Posterior vena cava (tissue), 2 donors: ENCODE data around the gene BZW2. TPM values are rescaled to one million over a fixed set of nuclear protein-coding genes. Genes with fewer than 3 reads are reported as not detected.

Source experiments
- DNase-seq: peaks from one replicate; pipeline ENCODE4 v3.0.0-alpha.2; 2020; ENCODE audit warnings: low spot score
- intact Hi-C, 2 donors: fragments of 100-400 bp; cut with DNase I; formaldehyde crosslinking; loops; one replicate each; pipeline versions ENCODE4 v1.14.1 to v1.14.2; 2022 to 2023
- long read RNA-seq, 2 donors: library from polyadenylated mRNA; unstranded; transcript quantifications; one replicate each; pipeline ENCODE4 v2.0.0, GENCODE V29; 2020 to 2021
- total RNA-seq, 2 donors: library from RNA; stranded (reverse); fragmentation: NEBNext Ultra II Directional; extraction: Animal tissue kit (Norgen Biotek cat#: 25700); gene quantifications; one replicate each; pipeline ENCODE4 v1.2.1, GENCODE V29; 2021
- donor health status: DM: yes; HTN: yes; CAD: no.
- donor health status: DM: yes; HTN: yes; CAD: no.

BZW2 gene
- 10 to 100 TPM; 25.1 to 31.3 TPM for total RNA-seq
- long read RNA-seq, donor 1, partial matches to known transcripts, result 1 of 11 reads
- long read RNA-seq, donor 1, other reads (novel, unspliced or antisense), result 1 of 11 reads
- long read RNA-seq, donor 2, transcript BZW2-201 (12 exons, 1,860 nt), result major isoform, 56 of 92 reads
- long read RNA-seq, donor 2, transcript BZW2-207 (12 exons, 1,862 nt), result minor isoform, 24 of 92 reads
- long read RNA-seq, donor 2, partial matches to known transcripts, result 7 of 92 reads
- long read RNA-seq, donor 2, other reads (novel, unspliced or antisense), result 1 of 92 reads

- peak; percentile 98 for DNase-seq
- intact Hi-C loops, result no loop called here
These were observed at the start of gene BZW2, which contains the start of gene ANKMY2 for GRCh38 chr7:16645593-16646471. Gene BZW2, plus strand, starts transcription at chr7:16646181. Its CDS starts 19,263 bp downstream, at chr7:16665444. Gene ANKMY2, minus strand, starts transcription at chr7:16645754. Its CDS starts 181 bp downstream, at chr7:16645573.

GRCh38 chr7:16598015-16598414, 48.0 kb upstream of the BZW2 start:
- no peak for DNase-seq
- intact Hi-C loops, result no loop called here

DNA sequence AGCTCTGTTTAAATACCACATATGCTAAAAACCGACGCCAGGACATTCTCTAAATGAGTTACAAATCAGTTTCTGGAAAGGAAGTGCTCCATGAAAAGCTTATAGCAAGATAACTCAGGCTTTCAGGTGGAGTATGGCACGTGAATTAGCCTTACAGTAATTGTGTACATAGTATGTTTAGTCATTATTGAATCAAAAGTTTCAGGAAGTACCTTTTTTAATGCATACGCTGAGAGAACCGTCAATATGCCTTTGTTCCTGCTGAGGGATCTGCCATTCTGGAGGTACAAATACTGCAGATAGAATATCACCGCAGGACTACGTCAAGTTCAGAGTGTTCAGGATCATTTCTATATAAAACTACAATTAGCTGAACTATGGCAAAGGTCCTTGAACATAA, 46.1 kb upstream of the BZW2 start:
- no peak for DNase-seq
- intact Hi-C loops, result no loop called here

DNA sequence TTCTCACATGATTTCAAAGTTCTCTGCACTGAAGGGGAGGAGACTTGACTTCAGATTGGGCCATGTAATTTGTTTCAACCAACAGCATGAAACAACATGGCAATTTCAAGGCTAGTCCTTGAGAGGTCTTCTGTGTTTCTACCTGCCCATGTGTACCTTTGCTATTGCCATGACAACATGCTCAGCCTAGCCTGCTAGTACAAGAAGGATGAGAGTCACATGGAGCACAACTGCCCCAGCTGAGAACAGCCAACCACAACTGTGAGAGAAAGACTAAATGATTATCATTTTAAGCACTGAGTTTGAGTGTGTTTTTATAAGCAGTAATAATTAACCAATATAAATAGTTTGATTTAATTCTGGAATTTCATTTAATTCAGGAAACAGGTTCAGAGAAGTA, 42.3 kb upstream of the BZW2 start:
- intact Hi-C loops, result no loop called here

DNA sequence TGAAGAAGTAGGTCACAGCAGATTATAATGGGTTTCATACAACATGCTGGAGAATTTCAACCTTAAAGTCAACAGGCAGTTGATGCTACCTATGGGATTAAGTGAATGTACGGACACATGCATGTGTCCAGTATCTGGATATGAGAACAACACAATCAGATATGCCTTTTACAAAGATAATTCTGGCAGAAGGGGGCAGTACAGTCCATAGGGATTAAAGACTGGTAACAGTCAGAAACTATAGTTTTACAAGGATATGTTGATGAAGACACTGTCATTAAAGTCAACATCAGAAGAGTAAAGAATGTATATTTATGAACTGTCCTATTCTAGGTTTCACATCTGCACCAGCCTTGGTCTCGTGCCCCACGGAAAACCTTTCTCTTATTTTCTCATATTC, 41.9 kb upstream of the BZW2 start:
- intact Hi-C loops, result no loop called here
- no peak for DNase-seq

More for the DNA sequence above, 42.3 kb upstream of the BZW2 start:
- no peak for DNase-seq

GRCh38 chr7:16606704-16607103, 39.3 kb upstream of the BZW2 start:
- DNase-seq, result no peak
- intact Hi-C loops, result no loop called here

GRCh38 chr7:16609842-16610450, 36.0 kb upstream of the BZW2 start:
- intact Hi-C loops, result no loop called here

GRCh38 chr7:16611711-16612110, 34.3 kb upstream of the BZW2 start:
- intact Hi-C loops, result no loop called here
- no peak for DNase-seq

More at GRCh38 chr7:16609842-16610450, 36.0 kb upstream of the BZW2 start:
- DNase-seq, result no peak

DNA sequence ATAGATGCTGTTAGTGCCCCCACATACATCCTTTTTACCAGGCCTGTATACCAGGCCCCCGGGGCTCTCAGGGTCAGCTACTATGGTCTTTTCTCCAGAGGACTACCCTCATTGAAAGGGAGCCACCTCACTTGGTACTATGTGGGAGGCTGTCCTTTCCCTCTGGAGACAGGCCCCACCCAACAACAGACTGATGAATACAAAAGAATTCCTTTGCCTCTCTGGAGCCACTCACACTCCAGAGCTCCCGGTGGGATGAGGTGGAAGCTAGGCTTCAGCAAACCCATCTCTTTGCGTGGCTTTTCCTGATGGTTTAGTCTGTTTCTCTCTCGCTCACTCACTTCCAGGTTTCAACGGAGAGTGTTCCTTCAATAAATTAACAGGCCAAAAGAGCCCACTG, 30.8 kb upstream of the BZW2 start:
- intact Hi-C loops, result no loop called here
- DNase-seq, result no peak

GRCh38 chr7:16616122-16616521, 29.9 kb upstream of the BZW2 start:
- intact Hi-C loops, result no loop called here

GRCh38 chr7:16616542-16616941, 29.4 kb upstream of the BZW2 start:
- DNase-seq, result no peak
- intact Hi-C loops, result no loop called here

More at GRCh38 chr7:16616122-16616521, 29.9 kb upstream of the BZW2 start:
- no peak for DNase-seq

- intact Hi-C loops, result no loop called here
These were observed 26.0 kb upstream of the BZW2 start for GRCh38 chr7:16619979-16620408.

DNA sequence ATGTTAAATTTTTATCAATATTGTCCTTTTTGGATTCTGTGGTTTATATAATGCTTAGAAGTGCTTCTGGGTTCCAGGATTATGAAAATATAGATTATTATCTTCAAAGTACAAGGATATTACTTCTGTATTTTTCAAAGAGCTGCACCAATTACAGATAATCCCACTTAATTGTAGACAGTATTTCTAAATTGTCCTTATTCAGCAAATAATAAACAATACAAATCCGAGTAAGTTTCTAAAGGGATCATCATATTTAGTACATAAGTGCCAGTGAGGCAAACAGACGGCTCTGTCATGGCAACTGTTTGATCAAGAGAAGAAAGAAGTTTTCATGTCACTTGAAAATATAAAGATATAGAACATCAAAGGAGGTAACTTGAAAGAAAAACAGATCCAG, 19.6 kb upstream of the BZW2 start:
- no peak for DNase-seq
- intact Hi-C loops, result no loop called here

More at GRCh38 chr7:16619979-16620408, 26.0 kb upstream of the BZW2 start:
- no peak for DNase-seq

DNA sequence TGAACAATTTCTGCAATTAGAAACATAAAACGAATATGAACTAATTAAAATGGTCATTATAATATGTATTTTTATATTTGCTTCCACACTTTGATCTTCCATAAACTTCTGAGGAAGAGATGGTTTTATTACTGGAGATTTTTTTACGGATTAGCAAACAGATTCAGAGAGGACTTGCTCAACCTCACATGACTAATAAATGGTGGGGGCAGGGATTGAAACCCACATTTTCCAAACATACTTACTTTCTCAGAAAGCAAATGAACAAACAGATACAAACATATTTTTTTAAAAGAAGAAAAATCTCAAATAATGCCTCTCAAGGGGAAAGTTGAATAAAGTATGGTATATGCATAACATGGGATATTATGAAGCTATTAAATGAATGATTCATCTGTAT, 18.7 kb upstream of the BZW2 start:
- no peak for DNase-seq
- intact Hi-C loops, result no loop called here

- intact Hi-C loops, result no loop called here
- DNase-seq, result no peak
These were observed 15.3 kb upstream of the BZW2 start for GRCh38 chr7:16630654-16631053.

DNA sequence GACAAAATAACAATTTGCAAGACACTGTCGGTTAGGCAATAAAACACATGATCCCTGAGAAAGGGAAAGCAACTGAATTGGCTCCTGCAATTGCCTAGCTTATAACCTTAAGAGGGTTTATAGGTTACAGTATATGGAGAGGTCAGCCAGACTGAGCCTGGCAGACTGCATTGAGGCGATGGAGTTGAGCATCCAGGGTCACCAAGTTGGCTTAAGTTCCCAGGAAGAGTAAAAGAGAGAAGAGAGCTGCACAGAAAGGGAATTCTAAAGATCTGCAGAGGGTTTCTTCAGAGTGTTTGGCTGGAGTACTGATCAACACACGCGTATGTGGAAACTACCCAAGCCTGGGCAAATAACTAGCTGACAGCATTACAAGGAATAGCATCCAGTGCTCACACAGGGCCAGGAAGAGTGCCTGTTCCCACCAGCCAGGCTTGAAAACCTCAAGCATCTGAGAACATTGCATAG, 11.7 kb upstream of the BZW2 start:
- intact Hi-C loops, result no loop called here
- no peak for DNase-seq

GRCh38 chr7:16636555-16637101, 9.4 kb upstream of the BZW2 start:
- intact Hi-C loops, result no loop called here
- no peak for DNase-seq

DNA sequence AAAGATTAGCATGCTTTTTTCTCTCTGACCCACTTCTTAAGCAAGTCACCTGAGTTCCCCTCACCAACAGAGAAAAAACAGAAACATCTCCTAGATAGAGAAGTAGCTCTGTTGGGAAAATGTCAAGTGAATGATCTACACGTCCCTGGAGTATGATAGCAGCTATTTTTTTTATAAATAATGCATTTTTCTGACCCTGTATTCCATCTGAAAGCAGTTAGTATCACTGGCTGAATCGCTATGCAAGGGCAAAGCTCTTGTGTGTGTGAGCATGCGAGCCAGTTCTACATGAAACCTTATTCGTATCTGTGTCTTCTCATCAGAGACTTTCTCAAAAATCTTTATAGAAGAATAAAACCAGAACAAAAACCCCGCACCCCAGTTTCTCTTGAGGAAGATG, 8.6 kb upstream of the BZW2 start:
- DNase-seq, result no peak
- intact Hi-C loops, result no loop called here
